Stimulated activated CD4-positive, alpha-beta T cell treated with anti-CD3 and anti-CD28 coated beads, TNF-alpha, amount 100 ng/mL, for 4 hours (primary cell): ENCODE data around the gene RRAD.

Experiments
- DNase-seq, 3 experiments: peaks; one replicate each; pipeline ENCODE4 v3.0.0-alpha.2; 2020; ENCODE audit warnings: low read depth in 3 of 3

The RRAD gene

DNA sequence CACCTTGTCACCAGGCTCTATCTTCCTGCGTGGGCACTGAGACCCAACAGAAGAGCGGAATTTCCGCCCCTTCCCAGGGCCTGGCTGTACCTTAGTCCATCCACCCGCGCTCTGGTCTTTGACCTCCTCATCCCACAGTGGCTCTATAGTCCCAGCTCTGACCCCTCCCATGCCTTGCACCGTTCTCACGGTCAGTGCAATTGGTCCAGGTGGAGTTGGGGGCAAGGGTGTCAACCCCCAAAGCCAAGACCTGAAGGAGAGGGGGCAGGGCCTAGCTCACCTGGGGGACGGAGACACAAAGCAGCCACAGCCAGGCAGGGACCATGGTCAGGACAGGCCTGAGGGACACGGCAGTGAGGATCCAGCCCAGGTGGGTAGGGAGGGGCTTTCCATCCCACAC lies 7.6 kb downstream of the RRAD start:
- no peak for DNase-seq

DNA sequence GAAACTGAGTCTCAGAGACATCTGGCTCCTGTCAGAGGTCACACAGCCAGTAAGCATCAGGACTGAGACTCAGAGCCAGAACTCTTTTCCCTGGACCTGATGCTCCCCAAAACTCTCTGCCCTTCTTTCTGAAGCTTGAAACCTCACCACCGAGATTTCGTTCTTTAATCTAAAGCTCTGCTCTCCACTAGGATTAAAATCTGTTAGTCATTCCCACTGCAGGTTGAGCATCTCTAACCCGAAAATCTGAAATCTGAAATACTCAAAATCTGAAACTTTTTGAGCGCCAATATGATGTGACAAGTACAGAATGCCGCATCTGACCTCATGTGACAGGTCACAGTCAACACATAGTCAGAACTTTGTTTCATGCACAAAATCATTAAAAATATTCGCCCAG lies 8.8 kb downstream of the RRAD start:
- DNase-seq: no peak

DNA sequence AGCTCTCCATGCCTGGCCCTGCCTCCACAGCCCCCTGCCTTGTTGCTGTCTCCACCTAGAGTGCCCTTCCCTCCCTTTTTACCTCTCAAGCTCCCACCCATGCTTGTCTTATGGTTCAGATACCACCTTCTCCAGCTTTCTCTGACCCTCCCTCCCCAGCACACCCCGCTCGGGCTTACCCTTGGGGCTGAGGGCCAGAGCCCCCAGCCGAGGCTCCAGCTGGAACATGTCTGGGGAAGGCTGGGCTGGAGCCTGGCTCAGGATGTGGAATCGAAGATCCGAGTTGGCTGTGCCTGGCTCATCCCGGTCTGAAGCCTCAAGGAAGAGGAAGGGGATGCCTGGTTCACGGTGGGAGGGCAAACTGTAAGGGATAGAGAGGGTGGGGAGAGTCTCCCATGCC lies 10.3 kb downstream of the RRAD start:
- DNase-seq: no peak

DNA sequence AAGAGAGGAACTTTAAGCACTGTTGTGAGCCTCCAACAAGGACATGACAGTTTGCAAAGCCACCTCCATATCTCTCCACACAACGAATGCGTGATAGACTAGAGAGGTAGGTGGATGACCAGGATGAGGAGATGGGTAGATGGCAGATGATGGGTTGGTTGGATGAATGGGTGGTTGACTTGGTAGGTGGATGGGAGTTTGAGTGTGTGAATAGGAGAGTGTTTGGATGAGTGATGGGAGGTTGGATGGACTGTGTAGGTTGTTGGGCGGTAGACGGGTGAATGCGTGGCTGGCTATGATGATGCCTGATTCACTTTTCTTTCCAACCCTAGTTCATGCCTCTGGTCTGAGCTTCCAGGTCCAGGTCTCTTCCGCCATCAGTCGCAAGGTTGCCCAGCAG lies 10.8 kb downstream of the RRAD start:
- no peak for DNase-seq

DNA sequence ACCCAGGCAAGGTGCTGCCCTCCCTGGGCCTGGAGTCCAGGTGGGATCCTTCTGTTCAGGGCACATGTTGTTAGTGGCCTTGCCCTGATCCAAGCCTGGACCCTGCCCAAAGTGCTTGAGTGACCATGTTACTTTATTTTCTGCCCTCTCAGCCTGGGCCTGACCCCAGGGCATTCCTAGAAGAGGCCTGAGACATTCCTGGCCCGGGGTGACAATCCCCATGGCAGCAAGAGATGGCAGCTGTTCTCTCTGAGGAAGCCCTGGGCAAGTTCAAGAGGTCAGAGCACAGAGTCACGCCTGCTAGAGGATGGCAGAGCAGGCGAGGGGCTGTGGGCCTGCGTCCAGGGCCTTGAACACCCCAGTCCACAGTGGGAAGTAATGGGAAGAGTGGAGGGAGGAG lies 11.6 kb downstream of the RRAD start:
- DNase-seq: no peak

DNA sequence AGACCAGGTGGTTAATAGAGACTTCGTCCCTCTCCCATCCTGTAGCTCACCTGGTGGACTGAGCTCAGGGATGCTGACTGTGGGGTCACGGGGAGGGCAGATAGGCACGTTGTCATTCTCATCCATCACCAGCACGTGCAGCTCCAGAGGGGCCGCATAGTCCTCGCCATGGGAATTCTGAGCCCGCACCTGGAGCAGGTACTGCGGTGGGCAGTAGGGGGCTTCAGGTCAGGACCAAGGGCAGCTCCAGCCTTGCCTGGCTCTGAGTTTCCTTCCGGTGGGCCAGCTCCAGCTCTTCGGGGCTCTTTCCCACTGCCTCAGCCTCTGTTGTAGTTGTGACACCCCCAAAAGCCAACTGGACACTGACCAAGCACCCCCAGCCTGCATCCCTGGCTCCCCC lies 12.3 kb downstream of the RRAD start:
- no peak for DNase-seq

DNA sequence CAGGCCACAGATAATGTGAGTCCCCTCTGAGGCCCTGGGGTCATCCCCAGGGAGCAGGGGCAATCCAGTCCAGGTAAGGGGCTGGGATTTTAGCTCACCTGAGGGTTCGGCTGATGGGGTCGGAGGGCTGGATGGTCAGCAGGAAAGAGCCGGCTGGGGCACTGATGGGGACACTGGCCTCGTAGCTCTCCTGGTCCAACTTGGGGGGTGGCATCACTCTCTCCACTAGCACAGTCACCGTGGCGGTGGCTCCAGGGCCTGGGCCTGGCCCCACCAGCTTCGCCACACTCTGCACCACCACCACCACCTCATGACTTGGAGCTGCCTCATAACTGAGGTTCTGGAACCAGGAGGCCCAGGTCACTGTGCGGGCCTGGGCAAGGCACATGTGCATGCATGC lies 13.5 kb downstream of the RRAD start:
- no peak for DNase-seq

DNA sequence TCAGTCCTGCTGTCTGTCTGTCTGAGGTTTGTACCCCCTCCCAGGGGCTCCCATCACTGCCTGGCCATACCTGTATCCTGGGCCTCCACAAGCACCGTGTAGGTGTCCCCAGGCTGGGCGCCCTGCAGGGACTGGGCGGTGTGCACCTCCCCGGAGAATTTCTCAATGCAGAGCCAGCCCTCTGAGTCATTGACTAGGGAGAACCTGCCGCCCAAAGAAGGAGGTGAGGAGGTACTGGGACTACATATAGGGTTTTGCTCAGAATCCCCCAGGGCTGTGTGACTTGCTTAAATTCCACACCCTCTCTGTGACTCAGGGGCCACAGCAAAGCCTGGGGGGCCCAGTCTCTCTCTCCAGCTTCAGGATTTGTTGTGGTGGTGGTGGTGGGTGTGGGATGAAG lies 14.2 kb downstream of the RRAD start:
- no peak for DNase-seq

DNA sequence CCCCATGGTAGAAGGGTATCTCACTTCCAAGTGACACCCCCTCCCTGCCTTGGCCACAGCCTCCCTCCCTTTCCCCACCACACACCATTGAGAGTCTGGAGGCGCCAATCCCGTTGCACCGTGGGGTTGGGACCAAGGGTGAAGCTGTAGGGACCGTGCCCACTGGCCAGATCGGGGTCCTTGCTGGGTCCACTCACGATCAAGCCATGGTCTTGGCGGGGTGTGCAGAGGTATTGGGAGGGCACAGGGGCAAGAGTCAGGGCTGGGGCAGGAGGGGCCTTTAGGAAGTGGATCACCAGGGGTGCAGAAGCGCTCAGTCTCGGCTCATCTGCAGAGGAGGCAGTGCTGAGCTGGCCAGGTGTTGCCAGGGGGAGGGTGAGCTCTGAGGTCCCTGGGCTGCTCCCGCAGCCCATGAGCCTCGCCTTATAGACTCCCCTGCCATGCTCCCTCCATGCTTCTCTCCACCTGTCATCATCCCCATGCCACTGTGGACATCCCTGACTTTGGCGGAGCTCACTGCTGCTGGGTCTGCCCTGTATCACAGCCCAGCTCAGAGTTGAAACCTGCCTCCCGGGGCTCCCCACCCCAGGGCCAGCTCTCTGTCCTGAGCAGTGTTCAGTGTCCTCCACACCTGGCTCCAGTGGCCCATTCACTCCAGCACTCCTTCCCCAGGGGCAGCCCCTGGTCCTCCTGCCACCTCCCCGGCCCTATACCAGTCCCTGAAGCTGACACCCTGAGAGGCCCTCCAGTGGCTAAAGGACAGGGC lies 15.0 kb downstream of the RRAD start:
- DNase-seq: no peak

DNA sequence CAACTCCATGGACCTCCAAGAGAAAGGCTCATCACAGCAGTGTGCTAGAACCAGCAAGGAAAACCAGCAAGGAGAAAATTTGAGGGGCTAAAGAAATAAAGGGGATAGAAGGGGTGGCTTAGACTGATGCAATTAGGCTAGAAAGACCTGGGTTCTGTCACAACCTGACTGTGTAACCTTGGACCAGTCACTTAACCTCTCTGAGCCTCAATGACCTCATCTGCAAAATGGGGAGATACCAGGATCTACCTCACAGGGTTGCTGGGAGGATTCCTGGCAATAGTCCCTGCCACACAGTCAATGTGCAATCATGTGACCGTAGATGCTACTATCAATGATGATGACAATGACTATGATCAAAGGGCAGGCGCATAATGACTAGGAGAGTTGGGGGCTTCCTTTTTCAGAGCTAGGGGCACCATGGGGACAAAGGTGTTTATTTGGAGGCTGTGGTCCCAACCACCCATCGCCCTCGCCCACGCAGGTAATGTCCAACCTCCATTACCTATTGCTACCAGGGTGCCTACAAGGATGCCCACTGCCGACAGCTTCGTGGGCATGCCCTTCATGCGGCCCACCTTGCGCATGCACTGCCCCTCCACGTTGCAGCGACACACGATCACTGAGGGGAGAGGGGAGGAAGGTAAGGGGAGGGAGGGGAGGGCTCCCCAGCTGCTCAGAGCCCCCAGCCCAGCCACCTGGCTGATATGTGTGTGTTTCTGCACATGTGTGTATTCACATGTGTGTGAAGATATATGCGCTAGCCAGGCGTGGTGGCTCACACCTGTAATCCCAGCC lies 16.4 kb downstream of the RRAD start:
- no peak for DNase-seq

DNA sequence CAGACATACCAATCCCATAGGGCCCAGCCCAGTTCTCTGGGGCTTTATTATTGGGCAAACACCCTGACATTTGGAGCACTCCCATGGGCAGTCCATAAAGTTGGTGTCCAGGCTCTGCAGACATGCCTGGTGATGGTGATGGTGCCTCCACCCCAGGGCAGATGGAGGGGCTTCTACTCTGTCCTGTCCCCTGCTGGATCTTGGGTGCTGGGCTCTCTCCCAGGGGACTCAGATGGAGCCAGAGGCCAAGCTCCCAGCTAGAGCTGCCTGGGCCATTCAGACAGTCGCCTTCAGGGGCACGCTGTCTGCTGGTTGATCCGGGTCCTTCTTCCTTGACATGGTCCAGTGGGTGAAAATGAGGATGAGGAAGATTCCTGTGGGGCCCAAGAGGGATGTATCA lies 17.2 kb downstream of the RRAD start:
- DNase-seq: no peak

DNA sequence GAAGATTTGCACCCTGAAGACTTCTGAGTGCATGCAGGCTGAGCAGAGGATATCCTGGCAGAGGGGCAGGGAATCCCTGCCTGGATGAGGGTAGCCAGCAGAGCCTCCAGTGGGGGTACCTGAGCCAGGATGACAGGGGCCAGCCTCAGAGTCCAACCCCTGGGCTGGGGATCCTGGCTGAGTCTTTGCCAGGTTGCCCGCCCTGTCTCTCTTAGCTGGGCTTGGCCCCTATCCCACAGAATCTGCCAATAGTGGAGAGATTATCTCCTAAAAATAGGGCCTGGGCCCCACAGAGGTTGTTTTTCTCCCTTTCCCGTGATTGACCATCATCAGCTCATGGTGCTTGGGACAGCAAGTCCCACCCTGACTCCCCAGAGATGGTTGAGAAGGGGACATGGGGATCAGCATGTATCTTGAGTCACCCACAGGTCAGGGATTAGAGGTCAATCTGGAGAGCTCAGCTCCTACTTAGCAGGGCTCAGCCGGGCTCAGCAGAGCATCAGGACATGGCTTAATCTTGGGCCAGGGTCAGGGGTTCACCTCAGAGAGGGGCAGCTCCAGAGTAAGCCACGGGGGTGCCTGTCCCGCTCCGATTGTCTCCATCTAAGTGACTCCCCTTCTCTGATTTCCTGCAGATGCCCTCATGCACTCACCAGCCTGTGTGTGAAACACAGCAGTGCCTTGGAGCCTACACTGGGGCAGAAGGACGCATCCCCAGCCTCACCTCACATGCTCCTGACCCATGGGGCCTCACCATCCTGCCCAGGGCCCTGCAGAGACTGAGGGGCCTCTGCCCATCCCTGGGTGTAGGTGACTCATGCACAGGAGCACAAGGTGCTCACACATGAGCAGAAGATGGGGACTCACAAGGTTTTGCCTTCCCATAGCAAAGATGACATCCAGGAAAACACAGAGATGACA lies 18.2 kb downstream of the RRAD start:
- DNase-seq: no peak

DNA sequence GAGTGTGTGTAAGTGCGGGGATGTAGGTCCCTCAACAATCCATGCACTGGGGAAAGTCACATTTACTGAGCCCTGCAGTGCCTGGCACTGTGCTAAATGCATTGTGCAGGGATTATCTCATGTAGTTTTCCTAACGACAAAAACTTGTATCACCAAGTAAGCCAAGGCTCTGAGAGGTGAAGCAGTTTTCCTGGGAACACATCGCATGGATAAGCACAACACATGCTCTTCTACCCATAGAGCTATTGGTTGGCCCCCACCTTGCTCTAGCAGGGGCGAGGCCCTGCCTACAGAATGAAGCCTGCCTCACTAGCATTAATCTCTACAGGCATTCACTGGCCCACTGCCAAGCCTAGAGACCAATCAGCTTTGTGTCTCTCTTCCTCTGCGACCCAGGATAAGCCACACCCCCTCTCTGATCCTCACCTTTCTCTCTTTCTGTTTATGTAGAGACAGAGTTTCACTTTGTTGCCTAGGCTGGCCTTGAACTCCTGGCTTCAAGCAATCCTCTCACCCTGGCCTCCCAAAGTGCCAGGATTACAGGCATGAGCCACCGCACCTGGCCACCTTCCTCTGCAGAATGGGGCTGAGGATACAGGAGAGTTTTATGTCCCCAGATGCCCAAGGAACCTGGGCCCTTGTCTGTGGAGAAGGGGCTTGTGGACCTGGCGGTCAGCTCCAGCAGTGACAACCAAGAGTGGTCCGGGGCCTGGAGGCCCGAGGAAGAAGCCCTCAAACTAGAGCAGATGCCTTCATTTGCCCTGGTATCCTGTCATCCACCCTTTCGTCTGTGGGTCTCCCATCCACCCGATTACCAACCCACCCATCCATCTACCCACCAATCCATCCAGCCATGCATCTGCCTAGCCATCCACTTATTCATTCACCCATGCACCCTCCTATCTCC lies 19.4 kb downstream of the RRAD start:
- DNase-seq: no peak

DNA sequence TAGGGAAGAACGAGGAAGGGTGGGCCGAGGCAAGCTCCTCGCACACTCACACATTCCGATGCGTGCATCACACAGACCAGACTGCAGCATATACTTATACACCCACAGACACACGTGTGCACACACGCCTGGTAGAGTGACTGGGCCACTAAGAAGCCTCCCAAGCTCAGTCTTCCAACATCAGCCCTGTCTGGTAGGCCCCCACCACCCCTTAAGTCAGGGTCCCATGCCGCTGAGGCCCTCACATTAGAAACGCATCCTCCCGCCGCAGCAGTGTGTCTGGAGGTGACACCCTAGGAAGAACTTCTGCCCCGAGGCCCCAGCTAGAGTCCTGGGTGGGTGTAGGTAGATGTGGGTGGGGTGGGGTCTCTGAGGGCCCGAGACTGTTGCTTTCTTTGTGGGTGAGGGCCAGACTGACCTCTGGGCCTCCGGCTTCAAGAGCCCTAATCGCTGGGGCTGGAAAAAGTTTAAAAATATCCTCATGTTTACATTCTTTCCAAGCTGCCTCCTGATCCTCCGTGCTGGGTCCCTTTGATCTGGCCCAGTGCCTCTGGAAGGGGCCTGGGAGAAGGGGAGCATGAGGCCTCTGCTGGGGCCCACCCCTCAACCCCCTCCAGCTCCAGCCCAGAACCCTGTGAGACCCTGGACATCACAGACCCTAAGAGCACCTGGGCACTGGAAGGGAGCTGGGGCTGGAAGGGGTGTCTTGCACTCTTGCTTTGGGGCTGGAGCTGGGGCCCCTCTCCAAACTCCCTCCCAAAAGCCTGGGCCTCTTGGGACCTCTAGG lies 20.3 kb downstream of the RRAD start:
- no peak for DNase-seq

DNA sequence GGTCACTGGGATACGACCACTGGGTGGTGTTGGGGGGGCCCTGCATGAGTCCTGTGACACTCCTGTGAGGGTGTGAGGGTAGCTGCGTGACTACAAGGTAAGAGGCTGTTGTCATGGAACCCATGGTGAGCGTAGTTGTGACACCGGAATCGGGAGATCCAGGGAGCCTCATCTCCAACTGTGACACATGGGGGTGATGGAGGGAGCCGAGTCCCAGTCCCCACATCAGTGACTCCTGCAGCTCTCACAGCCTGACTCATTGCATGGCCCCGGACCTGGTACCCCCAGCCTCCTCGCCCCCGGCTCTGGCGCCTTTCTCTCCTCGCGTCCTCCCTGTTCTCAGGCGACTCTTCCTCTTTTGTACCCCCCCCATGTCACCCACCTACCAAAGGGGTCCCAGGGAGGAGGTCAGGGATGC lies 20.9 kb downstream of the RRAD start:
- no peak for DNase-seq

DNA sequence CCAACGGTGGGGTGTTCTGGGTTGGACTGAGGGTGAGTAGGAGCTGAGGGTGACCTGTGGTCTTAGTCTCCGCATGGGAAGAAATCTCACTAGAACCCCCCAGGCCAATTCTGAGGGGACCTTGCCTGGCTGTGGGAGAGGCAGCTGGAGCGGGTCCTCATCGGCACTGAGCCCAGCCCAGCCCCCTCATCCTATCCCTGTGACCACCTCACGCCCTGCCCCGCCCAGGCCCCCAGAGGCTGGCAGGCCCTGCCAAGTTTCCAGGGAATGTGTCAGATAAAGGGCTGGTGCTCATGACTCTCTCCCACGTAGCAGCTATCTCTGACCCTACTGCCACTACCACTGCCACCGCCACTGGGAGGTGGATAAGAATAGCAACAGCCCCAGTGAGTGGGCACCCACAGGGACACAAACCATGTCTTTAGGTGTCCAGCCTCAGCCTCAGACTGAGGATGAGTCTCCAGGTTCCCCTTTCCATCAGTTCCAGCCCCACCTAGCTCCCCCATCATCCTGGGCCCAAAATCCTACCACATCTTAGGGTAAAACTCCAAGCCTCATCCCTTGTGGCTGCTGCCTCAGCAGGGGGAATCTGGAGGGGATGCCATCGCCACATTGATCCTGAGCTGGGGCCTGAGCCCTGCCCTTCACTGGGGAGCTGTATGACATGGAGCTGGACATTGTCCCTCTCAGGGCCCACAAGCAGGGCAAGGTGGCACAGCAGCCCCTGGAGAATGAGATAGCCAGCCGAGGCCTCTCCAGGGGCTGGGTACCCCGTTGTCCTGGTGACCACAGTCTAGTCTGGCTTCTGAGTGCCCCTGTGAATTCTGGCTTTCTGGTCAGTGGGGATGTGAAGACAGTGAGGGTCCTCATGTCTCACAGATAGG lies 21.5 kb downstream of the RRAD start:
- no peak for DNase-seq

DNA sequence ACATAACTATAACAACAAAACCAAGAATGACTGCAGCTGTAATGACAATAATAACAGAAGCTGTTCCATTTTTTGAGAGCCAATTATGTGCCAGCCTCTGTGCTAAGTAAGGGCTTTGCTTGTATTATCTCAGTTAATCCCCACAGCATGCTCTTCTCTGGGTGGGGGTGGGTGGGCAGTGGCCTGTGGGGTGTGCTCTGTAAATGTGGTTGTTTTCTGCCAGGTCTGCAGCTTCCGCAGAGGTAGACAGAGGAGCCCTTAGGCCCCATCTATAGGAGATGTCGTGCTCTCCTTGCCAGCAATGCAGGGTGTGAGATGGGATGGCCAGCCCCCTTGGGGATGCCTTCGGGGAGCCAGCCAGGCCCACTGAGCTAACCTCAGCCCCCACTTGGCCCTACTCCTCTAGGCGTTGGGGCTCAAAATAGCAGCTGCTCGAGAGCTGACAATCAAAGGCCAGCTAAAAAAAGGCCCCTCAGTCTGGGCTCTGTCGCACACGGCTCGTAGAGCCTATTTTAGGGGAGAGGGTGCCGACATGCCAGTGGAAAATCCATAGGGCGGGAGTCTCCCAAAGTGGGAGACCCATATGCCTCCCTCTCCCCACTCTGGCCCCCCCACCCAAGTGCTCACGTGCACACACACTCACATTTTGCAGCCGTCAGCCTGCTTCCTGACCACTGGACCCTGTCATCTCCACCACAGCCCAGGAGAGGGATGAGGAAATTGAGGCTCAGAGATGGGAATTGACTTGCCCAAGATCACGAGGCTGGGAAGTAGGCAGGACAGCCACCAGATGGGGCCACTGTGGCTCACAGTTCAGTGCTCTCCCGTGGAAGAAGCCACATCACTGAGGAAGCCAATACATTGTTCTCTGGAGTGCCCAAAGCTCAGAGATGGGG lies 22.4 kb downstream of the RRAD start:
- no peak for DNase-seq

DNA sequence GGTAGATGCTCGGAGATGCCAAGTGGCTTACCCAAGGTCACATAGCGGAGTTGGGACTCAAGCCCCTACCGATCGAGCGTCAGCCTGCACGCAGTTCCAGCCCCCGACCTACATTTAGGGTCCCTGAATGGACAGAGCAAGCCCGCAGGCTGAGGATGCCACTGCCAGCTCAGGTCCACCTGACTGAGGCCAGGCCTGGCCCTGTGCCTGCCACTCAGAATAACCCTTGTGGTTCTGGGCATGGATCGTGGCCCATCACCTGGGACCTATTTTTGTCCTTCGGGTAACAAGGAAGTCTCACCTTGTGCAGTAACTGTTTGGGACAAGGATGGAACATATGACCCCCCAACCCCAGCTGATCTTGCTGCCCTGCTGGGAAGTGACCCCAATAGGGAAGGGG lies 23.7 kb downstream of the RRAD start:
- no peak for DNase-seq
